GM18868 (cell line): ENCODE measurements around the gene SPOCK2.
A peak's percentile ranks its signal among the peaks of the same experiment; 100 is the strongest.

Experiments
- ATAC-seq: cut with Tn5 transposase; IDR thresholded peaks from one replicate; pipeline ENCODE4 v1.9.1; 2021; ENCODE audit warnings: mild to moderate bottlenecking, moderate library complexity; ENCODE audit not compliant: unreplicated experiment

Gene SPOCK2

DNA sequence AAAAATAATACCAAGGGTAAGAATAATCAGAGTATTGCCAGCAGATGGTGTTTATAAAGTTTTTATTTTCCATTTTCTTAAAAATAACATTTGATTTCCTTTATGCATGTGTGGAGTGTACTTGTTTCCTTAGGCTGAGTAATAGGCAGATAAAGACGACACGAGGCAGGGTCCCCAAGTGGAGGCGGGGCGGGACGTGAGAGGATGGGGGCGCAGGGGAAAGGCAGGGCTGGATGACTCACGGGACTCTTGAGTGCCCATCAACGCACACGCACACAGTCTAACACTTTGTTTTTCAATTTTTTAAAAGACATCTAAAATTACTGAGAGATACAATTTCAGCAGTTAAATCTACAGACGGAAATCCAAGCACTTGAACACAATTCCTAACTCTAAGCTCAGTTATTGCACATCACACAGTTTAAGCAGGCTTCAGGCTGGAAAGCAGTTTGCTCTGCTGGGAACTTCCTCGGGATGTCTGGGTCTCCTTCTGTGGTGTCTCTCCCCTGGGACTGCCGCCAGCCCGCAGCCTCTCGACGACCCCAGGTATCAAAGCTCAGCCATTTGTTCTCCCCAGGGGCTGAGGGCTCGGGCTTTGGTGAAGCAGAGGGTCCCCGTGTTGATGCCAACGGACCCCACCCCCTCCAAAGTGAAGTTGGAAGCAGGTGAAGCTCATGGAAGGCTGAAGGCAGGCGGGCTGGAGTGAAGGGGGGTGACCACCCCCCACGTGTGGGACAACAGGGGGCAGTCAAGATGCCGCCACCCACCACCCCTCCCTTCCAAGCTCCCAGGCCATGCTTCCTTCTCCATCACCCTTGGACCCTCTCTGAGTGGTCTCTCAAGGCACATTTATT lies 29.1 kb downstream of the SPOCK2 start:
- no peak for ATAC-seq

DNA sequence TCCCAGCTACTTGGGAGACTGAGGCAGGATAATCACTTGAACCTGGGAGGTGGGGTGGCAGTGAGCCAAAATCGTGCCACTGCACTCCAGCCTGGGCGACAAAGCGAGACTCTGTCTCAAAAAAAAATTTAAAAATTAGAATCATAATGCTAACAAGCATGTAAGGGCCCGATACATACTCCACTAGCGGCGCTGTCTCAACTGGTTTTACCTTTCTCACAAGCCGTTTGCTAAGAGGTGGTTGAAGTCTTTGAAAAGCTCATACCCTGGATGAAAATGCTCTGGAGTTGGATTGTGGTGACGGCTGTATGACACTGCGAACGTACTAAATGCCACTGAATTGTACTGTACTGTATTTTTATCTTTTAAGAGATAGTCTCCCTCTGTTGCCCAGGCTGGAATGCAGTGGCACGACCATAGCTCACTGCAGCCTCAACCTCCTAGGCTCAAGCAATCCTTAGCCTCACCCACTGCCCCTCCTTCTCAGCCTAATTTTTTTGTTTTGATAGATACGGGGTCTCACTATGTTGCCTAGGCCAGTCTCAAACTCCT lies 29.9 kb downstream of the SPOCK2 start:
- no peak for ATAC-seq

DNA sequence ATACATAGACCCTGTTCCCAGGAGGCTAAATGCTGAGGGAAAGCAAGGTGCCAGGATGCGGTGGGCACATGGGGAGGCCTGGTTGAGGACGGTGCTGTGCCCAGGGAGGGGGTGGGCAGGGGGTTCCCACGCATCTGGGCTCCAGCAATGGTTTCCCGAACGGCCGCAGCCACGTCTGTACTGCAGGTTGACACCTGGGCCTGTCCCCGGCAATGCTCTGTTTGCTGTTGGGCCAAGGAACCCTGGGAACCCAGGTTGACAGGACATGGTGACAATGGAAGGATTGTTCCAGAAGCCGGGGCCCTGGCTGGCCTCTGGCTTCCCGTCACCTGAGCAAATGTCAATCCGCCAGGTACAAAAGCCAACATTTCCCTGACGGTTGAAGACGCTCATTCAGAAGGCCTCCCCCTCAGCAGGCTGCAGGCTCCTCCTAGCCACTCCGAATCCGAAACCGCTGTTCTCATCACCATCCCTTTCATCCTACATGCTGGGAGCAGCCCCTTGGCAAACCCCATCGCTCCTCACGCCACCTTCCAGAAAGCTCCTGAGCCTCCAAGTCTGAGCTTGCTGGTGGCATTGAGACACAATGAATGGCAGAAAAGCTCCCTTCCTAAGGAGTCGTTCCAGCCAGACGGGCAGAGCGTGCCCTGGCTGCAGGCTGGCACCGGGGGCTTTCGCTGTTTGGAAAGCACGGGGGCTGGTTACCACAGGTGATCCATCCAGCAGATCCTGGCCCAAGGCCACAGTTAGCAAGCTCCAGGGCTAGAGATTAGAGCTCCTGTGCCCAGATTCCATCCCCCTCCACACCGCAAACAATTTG lies 31.2 kb downstream of the SPOCK2 start:
- ATAC-seq, result no peak

GRCh38 chr10:72056113-72056512 lies 32.2 kb downstream of the SPOCK2 start:
- no peak for ATAC-seq

DNA sequence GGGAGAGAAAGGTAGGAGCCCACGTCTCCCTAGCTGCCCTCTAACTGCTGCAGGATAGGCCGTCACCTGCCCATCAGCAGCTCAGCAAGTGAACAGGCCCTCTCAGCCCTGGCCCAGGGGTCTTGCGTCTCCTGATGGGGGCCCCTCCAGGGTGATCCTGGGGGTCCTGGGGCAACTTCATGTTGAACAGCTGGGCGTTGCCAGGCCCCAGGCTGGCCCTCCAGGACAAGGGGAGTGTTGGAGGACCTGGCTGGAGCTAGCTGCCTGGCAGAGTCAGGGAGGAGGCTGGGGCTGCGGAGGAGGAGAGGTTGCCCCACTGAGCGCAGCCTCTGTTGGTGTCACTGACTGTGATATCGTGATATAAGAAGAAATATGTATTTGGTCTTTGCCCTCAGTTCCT lies 34.7 kb downstream of the SPOCK2 start:
- ATAC-seq, result no peak

DNA sequence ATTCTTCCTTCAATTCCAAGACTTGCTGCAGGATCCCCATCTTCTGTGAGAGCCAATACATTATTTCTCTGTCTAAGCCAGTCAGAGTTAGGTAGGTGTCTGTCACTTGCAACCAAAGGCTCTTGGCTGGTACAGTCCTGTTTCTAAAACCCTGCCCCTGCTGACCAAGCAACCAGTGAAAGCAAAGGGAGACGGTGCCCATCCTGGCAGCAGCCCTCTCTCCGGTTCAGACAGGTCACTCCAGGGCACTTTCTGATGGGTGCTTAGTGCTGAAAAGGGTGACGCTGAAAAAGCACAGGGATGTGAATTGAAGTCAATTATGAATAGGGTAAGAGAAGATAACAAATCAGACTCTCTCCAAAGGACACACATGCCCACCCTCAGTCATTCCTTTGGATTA lies 37.5 kb downstream of the SPOCK2 start:
- no peak for ATAC-seq

DNA sequence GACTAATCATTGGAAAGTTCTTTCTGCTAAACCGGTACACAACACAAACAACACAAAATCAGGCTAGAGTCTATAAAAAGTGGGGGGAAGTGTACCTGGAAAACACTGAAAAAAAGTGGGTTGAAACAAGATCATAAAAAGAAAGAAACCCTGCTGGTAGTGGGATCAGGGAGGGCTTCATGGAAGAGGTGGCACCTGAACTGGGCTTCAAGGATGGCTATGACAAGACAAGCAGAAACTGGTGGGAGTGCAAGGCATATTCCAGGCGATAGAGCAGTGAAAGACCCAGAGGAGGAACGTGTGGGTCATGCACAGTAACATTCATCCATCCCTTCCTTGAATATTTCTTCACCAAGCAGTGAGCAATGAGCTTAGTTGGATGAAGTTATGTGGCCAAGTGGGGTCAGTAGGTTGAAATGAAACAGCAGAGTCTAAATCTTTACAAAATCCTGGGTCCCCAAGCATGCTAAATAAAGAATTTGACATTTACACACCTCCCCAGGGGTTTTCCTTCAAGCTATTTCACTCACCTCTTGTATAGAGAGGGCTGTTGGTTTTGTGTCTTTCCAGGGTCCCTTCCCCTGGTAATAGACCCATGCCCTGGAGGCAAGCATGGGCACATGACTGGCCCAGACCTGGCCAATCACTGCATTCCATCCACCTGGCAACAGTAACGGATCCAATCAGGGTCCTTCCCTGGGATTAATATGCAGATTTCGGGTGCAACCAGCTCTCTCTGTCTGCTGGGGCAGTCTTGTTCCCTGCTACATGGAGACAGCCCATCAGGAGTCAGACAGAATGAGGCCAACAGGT lies 38.2 kb downstream of the SPOCK2 start:
- ATAC-seq, result no peak

DNA sequence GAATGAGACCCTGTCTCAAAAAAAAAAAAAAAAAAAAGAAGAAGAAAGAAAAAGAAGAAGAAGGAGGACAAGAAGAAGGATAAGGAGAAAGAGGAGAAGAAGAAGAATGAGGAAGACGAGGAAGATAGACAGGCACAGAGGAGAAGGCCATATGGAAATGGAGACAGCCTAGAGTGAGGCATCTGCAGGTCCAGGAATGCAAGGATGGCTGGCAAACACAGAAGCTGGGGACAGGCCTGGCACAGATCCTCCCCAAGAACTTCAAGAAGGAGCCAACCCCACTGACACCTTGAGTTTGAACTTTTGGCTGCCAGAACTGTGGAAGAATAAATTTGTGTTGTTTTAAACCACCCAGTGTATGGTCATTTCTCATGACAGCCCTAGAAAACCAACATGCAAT lies 38.9 kb downstream of the SPOCK2 start:
- no peak for ATAC-seq

GRCh38 chr10:72048450-72049124 lies 39.8 kb downstream of the SPOCK2 start:
- peak; percentile 47 for ATAC-seq

- no peak for ATAC-seq
Observed at GRCh38 chr10:72045586-72045985, 42.8 kb downstream of the SPOCK2 start.

- ATAC-seq, result no peak
Observed at GRCh38 chr10:72044417-72045041, 43.8 kb downstream of the SPOCK2 start.

- no peak for ATAC-seq
Observed at GRCh38 chr10:72043016-72043834, 45.1 kb downstream of the SPOCK2 start.

GRCh38 chr10:72041491-72041890 lies 46.9 kb downstream of the SPOCK2 start:
- ATAC-seq, result no peak

- ATAC-seq, result no peak
Observed at GRCh38 chr10:72039377-72039776, 49.0 kb downstream of the SPOCK2 start.

DNA sequence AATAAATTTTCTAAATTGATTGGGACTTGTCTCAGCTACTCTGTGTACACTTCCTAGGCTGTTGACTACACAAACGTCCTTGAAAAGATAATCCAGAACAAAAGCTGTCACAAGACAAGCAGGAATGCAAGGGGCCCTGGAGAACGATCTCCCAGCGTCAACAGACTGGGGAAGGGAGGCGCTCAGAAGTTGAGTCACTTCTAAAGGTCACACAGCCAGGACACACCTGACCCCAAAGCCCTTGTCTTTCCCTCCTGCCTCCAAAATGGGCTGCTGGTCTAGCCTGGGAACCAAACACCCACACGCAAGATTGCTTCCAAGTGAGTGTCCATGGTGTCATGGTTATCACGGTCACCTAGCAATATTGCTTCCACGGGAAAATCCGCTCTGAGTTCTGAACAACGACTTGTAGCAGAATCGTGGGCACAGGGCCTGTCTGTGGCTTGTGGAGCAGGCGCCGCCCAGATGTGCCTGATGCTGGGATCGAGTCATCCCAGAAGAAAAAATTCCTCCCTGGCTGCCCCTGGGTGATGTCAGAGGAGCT lies 49.8 kb downstream of the SPOCK2 start:
- no peak for ATAC-seq

DNA sequence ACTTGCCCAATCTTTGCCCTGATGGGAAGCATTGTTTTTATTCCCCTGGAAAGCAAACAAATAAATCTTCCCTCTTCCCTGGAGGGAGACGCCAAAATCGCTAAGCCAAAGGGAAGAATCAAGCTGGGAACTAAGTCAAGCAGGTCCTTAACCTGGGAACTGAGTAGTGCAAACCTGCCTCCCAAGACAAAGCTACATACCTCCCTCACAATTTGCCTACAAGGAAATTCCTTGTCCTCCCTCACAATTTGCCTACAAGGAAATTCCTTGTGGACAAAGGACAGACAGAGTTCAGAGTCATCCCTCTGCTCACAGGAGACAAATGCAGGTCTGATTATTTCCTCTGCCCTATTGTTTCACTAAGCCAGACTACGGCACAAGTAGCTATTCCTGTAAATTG lies 50.5 kb downstream of the SPOCK2 start:
- no peak for ATAC-seq

GRCh38 chr10:72037266-72037665 lies 51.1 kb downstream of the SPOCK2 start:
- ATAC-seq, result no peak

- ATAC-seq, result no peak
Observed at GRCh38 chr10:72035252-72035887, 53.0 kb downstream of the SPOCK2 start.
